Measurements from ENCODE around the gene TNS3. TPM values are rescaled to one million over a fixed set of nuclear protein-coding genes. Genes with fewer than 3 reads are reported as not detected.

TNS3 gene
- total and polyA plus RNA-seq, 4 experiments from 2014 or later, result 0.11 to 3.2 (median 1.3) TPM; not detected in 1

GRCh38 chr7:47241112-47242065, 340.5 kb downstream of the TNS3 start:
- intact Hi-C loops (cut with micrococcal nuclease), result no loop called here
- Histone ChIP-seq H3K9me3 (ENCODE audit: control insufficient read depth in 1 of 2, low read length in 2 of 2) (no peaks in the 10 kb centered on the region), H3K27ac (ENCODE audit: low read depth, low read length) (no peak overlapping the region), H3K4me3 (ENCODE audit: low read length in 2 of 2) (no peak overlapping the region), H3K27me3 (ENCODE audit: insufficient read depth, low read length) (no peaks in the 10 kb centered on the region), H3K4me1 (ENCODE audit: insufficient read depth, low read length) (no peaks in the 10 kb centered on the region), H3K36me3 (ENCODE audit: insufficient read depth, low read length) (no peaks in the 10 kb centered on the region)
- Mint-ChIP-seq H3K27me3 (no peaks in the 10 kb centered on the region), H3K27ac (no peak overlapping the region), H3K4me3 (no peak overlapping the region), H3K4me1 (no peaks in the 10 kb centered on the region), H3K9me3 (peaks cover 0 to 2% (median 0%) of the 10 kb centered on the region in 8 donors), H3K36me3 (no peaks in the 10 kb centered on the region)
- no peak for DNase-seq
- ChIA-PET POLR2A (ENCODE audit: partially characterized antibody) (no interaction called here), CTCF (ENCODE audit: partially characterized antibody) (no interaction called here)

- CTCF ChIA-PET (ENCODE audit: partially characterized antibody), result no interaction called here
- no peaks in the 10 kb centered on the region for H3K36me3 Mint-ChIP-seq
- intact Hi-C loops (cut with micrococcal nuclease), result no loop called here
Observed at GRCh38 chr7:47239931-47240421, 341.9 kb downstream of the TNS3 start.

GRCh38 chr7:47239034-47239433, 342.9 kb downstream of the TNS3 start:
- no peak overlapping the region for H3K4me3 Mint-ChIP-seq
- Histone ChIP-seq H3K27ac (ENCODE audit: low read depth, low read length) (no peak overlapping the region), H3K36me3 (ENCODE audit: insufficient read depth, low read length) (no peaks in the 10 kb centered on the region), H3K27me3 (ENCODE audit: insufficient read depth, low read length) (no peaks in the 10 kb centered on the region), H3K9me3 (ENCODE audit: control insufficient read depth in 1 of 2, low read length in 2 of 2) (no peaks in the 10 kb centered on the region), H3K4me1 (ENCODE audit: insufficient read depth, low read length) (no peaks in the 10 kb centered on the region), H3K4me3 (ENCODE audit: low read length in 2 of 2) (no peak overlapping the region)
- ChIA-PET CTCF (ENCODE audit: partially characterized antibody) (no interaction called here), POLR2A (ENCODE audit: partially characterized antibody) (no interaction called here)
- H3K36me3 Mint-ChIP-seq, result no peaks in the 10 kb centered on the region
- H3K9me3 Mint-ChIP-seq, result peaks cover 0 to 2% (median 0%) of the 10 kb centered on the region in 8 donors
- H3K4me1 Mint-ChIP-seq, result no peaks in the 10 kb centered on the region
- intact Hi-C loops (cut with micrococcal nuclease), result no loop called here
- no peak for DNase-seq
- no peak overlapping the region for H3K27ac Mint-ChIP-seq
- H3K27me3 Mint-ChIP-seq, result no peaks in the 10 kb centered on the region

More at GRCh38 chr7:47239931-47240421, 341.9 kb downstream of the TNS3 start:
- no peak overlapping the region for H3K4me3 ChIP-seq (ENCODE audit: low read length in 2 of 2)
- H3K4me1 Mint-ChIP-seq, result no peaks in the 10 kb centered on the region
- H3K27me3 Mint-ChIP-seq, result no peaks in the 10 kb centered on the region
- H3K27ac ChIP-seq (ENCODE audit: low read depth, low read length), result no peak overlapping the region
- H3K9me3 ChIP-seq (ENCODE audit: control insufficient read depth in 1 of 2, low read length in 2 of 2), result no peaks in the 10 kb centered on the region
- peaks cover 0 to 2% (median 0%) of the 10 kb centered on the region in 8 donors for H3K9me3 Mint-ChIP-seq
- H3K36me3 ChIP-seq (ENCODE audit: insufficient read depth, low read length), result no peaks in the 10 kb centered on the region
- POLR2A ChIA-PET (ENCODE audit: partially characterized antibody), result no interaction called here
- H3K27ac Mint-ChIP-seq, result no peak overlapping the region
- no peak overlapping the region for H3K4me3 Mint-ChIP-seq
- no peak for DNase-seq
- no peaks in the 10 kb centered on the region for H3K27me3 ChIP-seq (ENCODE audit: insufficient read depth, low read length)
- no peaks in the 10 kb centered on the region for H3K4me1 ChIP-seq (ENCODE audit: insufficient read depth, low read length)

GRCh38 chr7:47236480-47237129, 345.3 kb downstream of the TNS3 start:
- no peak overlapping the region for H3K4me3 Mint-ChIP-seq
- no peaks in the 10 kb centered on the region for H3K36me3 Mint-ChIP-seq
- Histone ChIP-seq H3K9me3 (ENCODE audit: control insufficient read depth in 1 of 2, low read length in 2 of 2) (no peaks in the 10 kb centered on the region), H3K27ac (ENCODE audit: low read depth, low read length) (no peak overlapping the region), H3K4me3 (ENCODE audit: low read length in 2 of 2) (no peak overlapping the region), H3K27me3 (ENCODE audit: insufficient read depth, low read length) (no peaks in the 10 kb centered on the region), H3K36me3 (ENCODE audit: insufficient read depth, low read length) (no peaks in the 10 kb centered on the region), H3K4me1 (ENCODE audit: insufficient read depth, low read length) (no peaks in the 10 kb centered on the region)
- CTCF ChIA-PET (ENCODE audit: partially characterized antibody), result no interaction called here
- POLR2A ChIA-PET (ENCODE audit: partially characterized antibody), result no interaction called here
- intact Hi-C loops (cut with micrococcal nuclease), result no loop called here
- H3K9me3 Mint-ChIP-seq, result peaks cover 0 to 2% (median 0%) of the 10 kb centered on the region in 8 donors
- H3K27me3 Mint-ChIP-seq, result no peaks in the 10 kb centered on the region
- H3K27ac Mint-ChIP-seq, result no peak overlapping the region
- H3K4me1 Mint-ChIP-seq, result no peaks in the 10 kb centered on the region
- DNase-seq, result no peak

- Histone ChIP-seq H3K27me3 (ENCODE audit: insufficient read depth, low read length) (no peaks in the 10 kb centered on the region), H3K9me3 (ENCODE audit: control insufficient read depth in 1 of 2, low read length in 2 of 2) (no peaks in the 10 kb centered on the region), H3K4me1 (ENCODE audit: insufficient read depth, low read length) (no peaks in the 10 kb centered on the region), H3K4me3 (ENCODE audit: low read length in 2 of 2) (no peak overlapping the region), H3K27ac (ENCODE audit: low read depth, low read length) (no peak overlapping the region), H3K36me3 (ENCODE audit: insufficient read depth, low read length) (no peaks in the 10 kb centered on the region)
- Mint-ChIP-seq H3K27ac (no peak overlapping the region), H3K4me3 (no peak overlapping the region), H3K4me1 (no peaks in the 10 kb centered on the region), H3K36me3 (no peaks in the 10 kb centered on the region), H3K27me3 (no peaks in the 10 kb centered on the region), H3K9me3 (peaks cover 0 to 2% (median 0%) of the 10 kb centered on the region in 8 donors)
- intact Hi-C loops (cut with micrococcal nuclease), result no loop called here
- DNase-seq, result no peak
- POLR2A ChIA-PET (ENCODE audit: partially characterized antibody), result no interaction called here
- CTCF ChIA-PET (ENCODE audit: partially characterized antibody), result no interaction called here
Observed at GRCh38 chr7:47233996-47234395, 347.9 kb downstream of the TNS3 start.

GRCh38 chr7:47232751-47233412, 349.0 kb downstream of the TNS3 start:
- H3K9me3 Mint-ChIP-seq, result peaks cover 0 to 2% (median 0%) of the 10 kb centered on the region in 8 donors
- H3K36me3 Mint-ChIP-seq, result no peaks in the 10 kb centered on the region
- Histone ChIP-seq H3K9me3 (ENCODE audit: control insufficient read depth in 1 of 2, low read length in 2 of 2) (no peaks in the 10 kb centered on the region), H3K4me3 (ENCODE audit: low read length in 2 of 2) (no peak overlapping the region), H3K4me1 (ENCODE audit: insufficient read depth, low read length) (no peaks in the 10 kb centered on the region), H3K36me3 (ENCODE audit: insufficient read depth, low read length) (no peaks in the 10 kb centered on the region), H3K27ac (ENCODE audit: low read depth, low read length) (no peak overlapping the region), H3K27me3 (ENCODE audit: insufficient read depth, low read length) (no peaks in the 10 kb centered on the region)
- no peak overlapping the region for H3K4me3 Mint-ChIP-seq
- H3K27me3 Mint-ChIP-seq, result peaks cover 0 to 2% of the 10 kb centered on the region in 2 donors
- intact Hi-C loops (cut with micrococcal nuclease), result no loop called here
- no peak overlapping the region for H3K27ac Mint-ChIP-seq
- DNase-seq, result no peak
- POLR2A ChIA-PET (ENCODE audit: partially characterized antibody), result no interaction called here
- CTCF ChIA-PET (ENCODE audit: partially characterized antibody), result no interaction called here
- no peaks in the 10 kb centered on the region for H3K4me1 Mint-ChIP-seq

- Histone ChIP-seq H3K4me1 (ENCODE audit: insufficient read depth, low read length) (no peaks in the 10 kb centered on the region), H3K4me3 (ENCODE audit: low read length in 2 of 2) (no peak overlapping the region), H3K9me3 (ENCODE audit: control insufficient read depth in 1 of 2, low read length in 2 of 2) (no peaks in the 10 kb centered on the region), H3K27me3 (ENCODE audit: insufficient read depth, low read length) (no peaks in the 10 kb centered on the region), H3K27ac (ENCODE audit: low read depth, low read length) (no peak overlapping the region), H3K36me3 (ENCODE audit: insufficient read depth, low read length) (no peaks in the 10 kb centered on the region)
- H3K4me3 Mint-ChIP-seq, result no peak overlapping the region
- H3K27me3 Mint-ChIP-seq, result peaks cover 0 to 3% of the 10 kb centered on the region in 2 donors
- intact Hi-C loops (cut with micrococcal nuclease), result no loop called here
- ChIA-PET POLR2A (ENCODE audit: partially characterized antibody) (no interaction called here), CTCF (ENCODE audit: partially characterized antibody) (no interaction called here)
- no peak for DNase-seq
- peaks cover 0 to under 1% (median 0%) of the 10 kb centered on the region in 8 donors for H3K9me3 Mint-ChIP-seq
- H3K27ac Mint-ChIP-seq, result no peak overlapping the region
- H3K36me3 Mint-ChIP-seq, result no peaks in the 10 kb centered on the region
- peaks cover 0 to 3% (median 0%) of the 10 kb centered on the region in 4 donors for H3K4me1 Mint-ChIP-seq
Observed at GRCh38 chr7:47231627-47232026, 350.3 kb downstream of the TNS3 start.

Data from CD4-positive, alpha-beta memory T cell (primary cell).